H9 (cell line): Measurements from ENCODE around the gene HEBP2. TPM values are rescaled to one million over a fixed set of nuclear protein-coding genes. Genes with fewer than 3 reads are reported as not detected.

ENCODE experiments used
- DNase-seq: peaks from one replicate; pipeline ENCODE4 v3.0.0-alpha.2; 2017
- H2AFZ ChIP-seq: one replicate; pipeline ENCODE4 v1.6.1; 2013; ENCODE audit warnings: mild to moderate bottlenecking, low read length, control low read depth, moderate library complexity
- H2AK5ac ChIP-seq: 2 replicates; pipeline ENCODE4 v1.6.1; 2013; ENCODE audit warnings: low read length, control low read depth, mixed read lengths; ENCODE audit not compliant: insufficient read length
- H2BK120ac ChIP-seq: one replicate; pipeline ENCODE4 v1.6.1; 2013; ENCODE audit warnings: low read depth, mild to moderate bottlenecking, low read length, control low read depth, inconsistent platforms; ENCODE audit not compliant: poor library complexity, severe bottlenecking
- H2BK12ac ChIP-seq: 2 replicates; pipeline ENCODE4 v1.6.1; 2013; ENCODE audit warnings: low read length, control low read depth, mixed read lengths, low read depth; ENCODE audit not compliant: insufficient read length
- H2BK15ac ChIP-seq: 2 replicates; pipeline ENCODE4 v1.6.1; 2013; ENCODE audit warnings: low read depth, low read length, control low read depth
- H2BK20ac ChIP-seq: one replicate; pipeline ENCODE4 v1.6.1; 2013; ENCODE audit warnings: low read depth, mild to moderate bottlenecking, low read length, control low read depth, inconsistent platforms; ENCODE audit not compliant: poor library complexity, severe bottlenecking
- H2BK5ac ChIP-seq: 2 replicates; pipeline ENCODE4 v1.6.1; 2013; ENCODE audit warnings: low read length, control low read depth, mixed read lengths; ENCODE audit not compliant: insufficient read length
- H3K14ac ChIP-seq: 2 replicates; pipeline ENCODE4 v1.6.1; 2013; ENCODE audit warnings: low read length, control low read depth; ENCODE audit not compliant: insufficient read depth
- H3K18ac ChIP-seq: 2 replicates; pipeline ENCODE4 v1.6.1; 2013; ENCODE audit warnings: low read depth, mild to moderate bottlenecking, mixed read lengths, low read length, control low read depth; ENCODE audit not compliant: insufficient read length
- H3K23ac ChIP-seq: 2 replicates; pipeline ENCODE4 v1.6.1; 2013; ENCODE audit warnings: low read length, control low read depth, mixed read lengths, low read depth; ENCODE audit not compliant: insufficient read length
- H3K23me2 ChIP-seq: 2 replicates; pipeline ENCODE4 v1.6.1; 2013; ENCODE audit warnings: low read depth, mild to moderate bottlenecking, mixed read lengths, low read length, control low read depth; ENCODE audit not compliant: insufficient read length, poor library complexity, severe bottlenecking
- H3K27ac ChIP-seq: 2 replicates; pipeline ENCODE4 v1.5.1; 2013; ENCODE audit warnings: low read length, control low read depth, mixed read lengths, low read depth; ENCODE audit not compliant: insufficient read length
- H3K27me3 ChIP-seq: 2 replicates; pipeline ENCODE4 v1.6.1; 2013; ENCODE audit warnings: low read length, control low read depth, inconsistent platforms; ENCODE audit not compliant: insufficient read depth
- H3K4ac ChIP-seq: 2 replicates; pipeline ENCODE4 v1.6.1; 2013; ENCODE audit warnings: low read depth, mild to moderate bottlenecking, control low read depth, inconsistent platforms, low read length, moderate library complexity
- H3K4me1 ChIP-seq: 2 replicates; pipeline ENCODE4 v1.6.1; 2013; ENCODE audit warnings: low read length, control low read depth, inconsistent platforms; ENCODE audit not compliant: insufficient read depth
- H3K4me2 ChIP-seq: 2 replicates; pipeline ENCODE4 v1.6.1; 2013; ENCODE audit warnings: low read length, control low read depth, mixed read lengths; ENCODE audit not compliant: insufficient read length, insufficient read depth
- H3K56ac ChIP-seq: 2 replicates; pipeline ENCODE4 v1.6.1; 2013; ENCODE audit warnings: low read depth, mild to moderate bottlenecking, mixed read lengths, low read length, control low read depth; ENCODE audit not compliant: insufficient read length
- H3K79me1 ChIP-seq: 2 replicates; pipeline ENCODE4 v1.6.1; 2013; ENCODE audit warnings: low read depth, mild to moderate bottlenecking, moderate library complexity, low read length, control low read depth, inconsistent platforms; ENCODE audit not compliant: insufficient read depth, poor library complexity, severe bottlenecking
- H3K79me2 ChIP-seq: 2 replicates; pipeline ENCODE4 v1.6.1; 2013; ENCODE audit warnings: low read length, control low read depth, inconsistent platforms; ENCODE audit not compliant: insufficient read depth
- H3K9ac ChIP-seq: 2 replicates; pipeline ENCODE4 v1.6.1; 2013; ENCODE audit warnings: low read length, control low read depth, mixed read lengths; ENCODE audit not compliant: insufficient read length; ENCODE audit errors: extremely low read depth
- H3K9me3 ChIP-seq: one replicate; pipeline ENCODE4 v1.6.1; 2013; ENCODE audit warnings: low read depth, low read length, inconsistent platforms; ENCODE audit not compliant: control insufficient read depth
- H3T11ph ChIP-seq: one replicate; pipeline ENCODE4 v1.6.1; 2013; ENCODE audit warnings: mild to moderate bottlenecking, low read length, control low read depth, inconsistent platforms
- H4K20me1 ChIP-seq: one replicate; pipeline ENCODE4 v1.6.1; 2013; ENCODE audit not compliant: control insufficient read depth, insufficient read length, insufficient read depth
- H4K5ac ChIP-seq: 2 replicates; pipeline ENCODE4 v1.6.1; 2013; ENCODE audit warnings: low read depth, mild to moderate bottlenecking, mixed read lengths, low read length, control low read depth; ENCODE audit not compliant: insufficient read length
- H4K8ac ChIP-seq: replicated peaks from 2 replicates; pipeline ENCODE4 v1.6.1; 2013; ENCODE audit warnings: low read length, control low read depth, mixed read lengths, low read depth; ENCODE audit not compliant: insufficient read length
- H4K91ac ChIP-seq: 2 replicates; pipeline ENCODE4 v1.6.1; 2013; ENCODE audit warnings: low read depth, mild to moderate bottlenecking, moderate library complexity, mixed read lengths, low read length, control low read depth; ENCODE audit not compliant: insufficient read length
- H3K27ac Mint-ChIP-seq, 3 experiments: 2 replicates in 2 of 3; 3 replicates in 1 of 3; pipeline ENCODE4 v1.8.0; 2020 to 2021; ENCODE audit warnings: mixed read lengths in 3 of 3, mild to moderate bottlenecking in 1 of 3, moderate library complexity in 1 of 3
- H3K27me3 Mint-ChIP-seq: 2 replicates; pipeline ENCODE4 v1.8.0; 2021; ENCODE audit warnings: low read depth, mild to moderate bottlenecking, moderate library complexity, mixed read lengths
- H3K36me3 Mint-ChIP-seq, 3 experiments: 2 replicates in 2 of 3; 3 replicates in 1 of 3; pipeline ENCODE4 v1.8.0; 2020 to 2021; ENCODE audit warnings: low read depth in 3 of 3, mixed read lengths in 3 of 3; ENCODE audit not compliant: insufficient read depth in 1 of 3
- H3K4me1 Mint-ChIP-seq, 2 experiments: 2 replicates each; pipeline ENCODE4 v1.8.0; 2020; ENCODE audit warnings: mixed read lengths in 2 of 2
- H3K4me3 Mint-ChIP-seq, 2 experiments: 2 replicates in 1 of 2; 3 replicates in 1 of 2; pipeline ENCODE4 v1.8.0; 2020 to 2021; ENCODE audit warnings: mild to moderate bottlenecking in 2 of 2, mixed read lengths in 2 of 2, moderate library complexity in 1 of 2
- H3K9me3 Mint-ChIP-seq, 2 experiments: 2 replicates in 1 of 2; 3 replicates in 1 of 2; pipeline ENCODE4 v1.8.0; 2020; ENCODE audit warnings: mild to moderate bottlenecking in 2 of 2, mixed read lengths in 2 of 2, moderate library complexity in 1 of 2
- WGBS: extraction: QIAGEN DNeasy Blood & Tissue Kit; methylation state at CpG from one replicate; pipeline ENCODE4 v1.1.7; 2013; ENCODE audit warnings: missing lambda C conversion rate, low lambda C conversion rate, mixed read lengths; ENCODE audit not compliant: insufficient read length; ENCODE audit errors: extremely low coverage; 5-methylcytosine and 5-hydroxymethylcytosine counted together
- total RNA-seq: library from RNA; stranded (reverse); gene quantifications from 2 replicates; pipeline ENCODE4 v1.2.1, GENCODE V29; 2021
- TF ChIP-seq, protein P1 (sequence below): fragments of 200-600 bp; sonication (generic); conservative IDR thresholded peaks from 3 replicates; pipeline ENCODE4 v1.8.0; 2021; ENCODE audit warnings: antibody characterized with exemption, mild to moderate bottlenecking

HEBP2 gene
- total RNA-seq, 1 experiment from 2014 or later, result 57.8 TPM

DNA sequence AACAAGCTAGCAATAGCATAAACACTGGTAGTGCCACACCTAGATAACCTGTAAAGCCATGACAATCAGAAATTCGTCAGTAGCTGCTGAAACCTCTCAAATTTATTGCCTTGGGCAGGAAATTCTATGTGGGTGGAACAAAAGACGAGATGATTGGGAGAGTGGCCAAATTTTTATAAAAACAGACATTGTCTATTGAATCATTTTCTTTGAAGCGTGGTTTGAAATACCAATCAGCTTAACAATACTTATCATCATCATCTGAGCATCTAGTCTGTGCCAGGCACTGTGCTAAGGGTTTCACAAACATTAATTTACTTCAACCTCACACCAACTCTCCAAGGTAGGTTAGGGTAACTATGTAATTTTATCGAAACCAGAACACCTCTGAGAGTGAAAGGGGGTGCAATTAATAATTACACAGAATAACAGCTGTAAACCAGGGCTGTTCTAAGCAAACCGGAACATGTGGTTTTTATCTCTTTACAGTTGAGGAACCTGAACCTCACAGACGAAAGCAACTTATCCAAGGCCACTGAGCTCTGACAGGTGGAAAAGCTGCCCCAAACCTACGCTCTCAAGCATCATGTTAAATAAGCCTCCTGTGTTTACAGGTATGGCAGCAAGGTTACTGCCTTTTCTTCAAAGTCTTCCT lies 51.9 kb downstream of the HEBP2 start:
- H4K91ac ChIP-seq, result no peak overlapping the region
- H2AFZ ChIP-seq, result no peak overlapping the region
- no peaks in the 10 kb centered on the region for H3K27me3 Mint-ChIP-seq
- no peak overlapping the region for H2AK5ac ChIP-seq
- H3K27ac Mint-ChIP-seq, result no peak overlapping the region; a peak in 1 of 7 replicates
- no peaks in the 10 kb centered on the region for H4K20me1 ChIP-seq
- WGBS, result no CpG with 5 or more reads among the region's 7 CpGs
- H2BK15ac ChIP-seq, result no peak overlapping the region
- H3K9me3 Mint-ChIP-seq, result no peaks in the 10 kb centered on the region
- TF ChIP-seq, protein P1, sequence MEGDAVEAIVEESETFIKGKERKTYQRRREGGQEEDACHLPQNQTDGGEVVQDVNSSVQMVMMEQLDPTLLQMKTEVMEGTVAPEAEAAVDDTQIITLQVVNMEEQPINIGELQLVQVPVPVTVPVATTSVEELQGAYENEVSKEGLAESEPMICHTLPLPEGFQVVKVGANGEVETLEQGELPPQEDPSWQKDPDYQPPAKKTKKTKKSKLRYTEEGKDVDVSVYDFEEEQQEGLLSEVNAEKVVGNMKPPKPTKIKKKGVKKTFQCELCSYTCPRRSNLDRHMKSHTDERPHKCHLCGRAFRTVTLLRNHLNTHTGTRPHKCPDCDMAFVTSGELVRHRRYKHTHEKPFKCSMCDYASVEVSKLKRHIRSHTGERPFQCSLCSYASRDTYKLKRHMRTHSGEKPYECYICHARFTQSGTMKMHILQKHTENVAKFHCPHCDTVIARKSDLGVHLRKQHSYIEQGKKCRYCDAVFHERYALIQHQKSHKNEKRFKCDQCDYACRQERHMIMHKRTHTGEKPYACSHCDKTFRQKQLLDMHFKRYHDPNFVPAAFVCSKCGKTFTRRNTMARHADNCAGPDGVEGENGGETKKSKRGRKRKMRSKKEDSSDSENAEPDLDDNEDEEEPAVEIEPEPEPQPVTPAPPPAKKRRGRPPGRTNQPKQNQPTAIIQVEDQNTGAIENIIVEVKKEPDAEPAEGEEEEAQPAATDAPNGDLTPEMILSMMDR, result no peak
- no peak overlapping the region for H3K56ac ChIP-seq
- H2BK20ac ChIP-seq, result no peak overlapping the region
- H3K4me2 ChIP-seq, result no peak overlapping the region
- no peak overlapping the region for H3K4ac ChIP-seq
- H3K27me3 ChIP-seq, result no peaks in the 10 kb centered on the region
- no peaks in the 10 kb centered on the region for H3K79me1 ChIP-seq
- no peak overlapping the region for H3K9ac ChIP-seq
- no peak overlapping the region for H3T11ph ChIP-seq
- no peak overlapping the region for H2BK5ac ChIP-seq
- H3K14ac ChIP-seq, result no peak overlapping the region
- DNase-seq, result no peak
- H3K4me1 ChIP-seq, result no peaks in the 10 kb centered on the region
- H3K4me3 Mint-ChIP-seq, result no peak overlapping the region
- no peak overlapping the region for H4K5ac ChIP-seq
- H3K79me2 ChIP-seq, result no peaks in the 10 kb centered on the region
- no peak overlapping the region for H3K23ac ChIP-seq
- no peaks in the 10 kb centered on the region for H3K23me2 ChIP-seq
- H3K9me3 ChIP-seq, result no peaks in the 10 kb centered on the region
- no peak overlapping the region for H3K27ac ChIP-seq
- H2BK120ac ChIP-seq, result no peak overlapping the region
- no peak overlapping the region for H3K18ac ChIP-seq
- no peak overlapping the region for H2BK12ac ChIP-seq
- peaks cover 0 to 2% (median 0%) of the 10 kb centered on the region in 3 experiments; a peak in 1 of 7 replicates for H3K36me3 Mint-ChIP-seq
- H3K4me1 Mint-ChIP-seq, result no peaks in the 10 kb centered on the region
- no peak overlapping the region for H4K8ac ChIP-seq
